Kidney (tissue), 14 donors: ENCODE measurements around the gene S100A6. TPM values are rescaled to one million over a fixed set of nuclear protein-coding genes. Genes with fewer than 3 reads are reported as not detected.

ENCODE experiments used
- DNase-seq, 5 donors: peaks; one replicate each; pipeline ENCODE4 v3.0.0-alpha.2; 2013 to 2020
- FAIRE-seq: peaks from 2 replicates; lab custom pipeline; 2012; peaks lifted over from hg19 to GRCh38; lab: Jason Lieb, UNC
- H3K27ac ChIP-seq, 2 donors: one replicate each; pipeline ENCODE4 v1.7.0; 2013; ENCODE audit warnings: low read depth in 2 of 2, low read length in 2 of 2, inconsistent platforms in 1 of 2
- H3K27me3 ChIP-seq: one replicate; pipeline ENCODE4 v1.7.1; 2013; ENCODE audit warnings: low read length, inconsistent platforms; ENCODE audit not compliant: control insufficient read depth, insufficient read depth
- H3K36me3 ChIP-seq, 3 donors: one replicate each; pipeline versions ENCODE4 v1.7.0 to v1.7.1; 2013; ENCODE audit warnings: low read length in 3 of 3, control low read depth in 1 of 3, inconsistent platforms in 1 of 3; ENCODE audit not compliant: insufficient read depth in 3 of 3, control insufficient read depth in 2 of 3
- H3K4me1 ChIP-seq, 3 donors: one replicate each; pipeline versions ENCODE4 v1.7.0 to v1.7.1; 2013; ENCODE audit warnings: low read length in 3 of 3, inconsistent platforms in 1 of 3, low read depth in 1 of 3; ENCODE audit not compliant: control insufficient read depth in 2 of 3, insufficient read depth in 2 of 3
- H3K4me3 ChIP-seq, 3 donors: one replicate each; pipeline versions ENCODE4 v1.7.0 to v1.8.1; 2013; ENCODE audit warnings: low read length in 3 of 3, control low read depth in 1 of 3, inconsistent platforms in 1 of 3
- H3K9ac ChIP-seq, 3 donors: one replicate each; pipeline versions ENCODE4 v1.7.0 to v1.7.1; 2013; ENCODE audit warnings: low read length in 3 of 3, control low read depth in 1 of 3, inconsistent platforms in 1 of 3
- H3K9me3 ChIP-seq, 3 donors: one replicate each; pipeline versions ENCODE4 v1.7.0 to v1.7.1; 2013; ENCODE audit warnings: low read length in 3 of 3, control low read depth in 1 of 3, inconsistent platforms in 1 of 3; ENCODE audit not compliant: control insufficient read depth in 2 of 3, insufficient read depth in 1 of 3
- intact Hi-C: fragments of 100-400 bp; cut with DNase I; formaldehyde crosslinking; loops from one replicate; pipeline ENCODE4 v1.11.1; 2022
- polyA plus RNA-seq: library from polyadenylated mRNA; stranded (reverse); fragments of 350-450 nt; fragmentation: Illumina TruSeq; extraction: RNeasy Lipid Tissue Mini Kit (QIAGEN cat#74804); gene quantifications from one replicate; pipeline ENCODE4 v1.2.3, GENCODE V29; 2014; ENCODE audit warnings: low read depth, low replicate concordance; ENCODE audit not compliant: insufficient read depth
- total RNA-seq: library from RNA; stranded (reverse); fragmentation: NEBNext Ultra II Directional; extraction: Animal tissue kit (Norgen Biotek cat#: 25700); gene quantifications from one replicate; pipeline ENCODE4 v1.2.1, GENCODE V29; 2021
- TF ChIP-seq, protein P1 (sequence below): IDR thresholded peaks from 3 replicates; pipeline ENCODE4 v1.5.1; 2012; ENCODE audit warnings: mild to moderate bottlenecking, moderate library complexity, borderline replicate concordance; ENCODE audit not compliant: insufficient read depth; ENCODE audit errors: extremely low read depth
- donor health status: control.
- donor health status: control.
- donor health status: control.
- donor health status: control.
- donor health status: control.
- donor health status: DM: yes; HTN: yes; CAD: no.
- donor health status: Normal renal cell carcinoma (clear cell type).

S100A6 gene
- total and polyA plus RNA-seq, 2 donors from 2014 or later: 1,542 to 1,580 TPM

DNA sequence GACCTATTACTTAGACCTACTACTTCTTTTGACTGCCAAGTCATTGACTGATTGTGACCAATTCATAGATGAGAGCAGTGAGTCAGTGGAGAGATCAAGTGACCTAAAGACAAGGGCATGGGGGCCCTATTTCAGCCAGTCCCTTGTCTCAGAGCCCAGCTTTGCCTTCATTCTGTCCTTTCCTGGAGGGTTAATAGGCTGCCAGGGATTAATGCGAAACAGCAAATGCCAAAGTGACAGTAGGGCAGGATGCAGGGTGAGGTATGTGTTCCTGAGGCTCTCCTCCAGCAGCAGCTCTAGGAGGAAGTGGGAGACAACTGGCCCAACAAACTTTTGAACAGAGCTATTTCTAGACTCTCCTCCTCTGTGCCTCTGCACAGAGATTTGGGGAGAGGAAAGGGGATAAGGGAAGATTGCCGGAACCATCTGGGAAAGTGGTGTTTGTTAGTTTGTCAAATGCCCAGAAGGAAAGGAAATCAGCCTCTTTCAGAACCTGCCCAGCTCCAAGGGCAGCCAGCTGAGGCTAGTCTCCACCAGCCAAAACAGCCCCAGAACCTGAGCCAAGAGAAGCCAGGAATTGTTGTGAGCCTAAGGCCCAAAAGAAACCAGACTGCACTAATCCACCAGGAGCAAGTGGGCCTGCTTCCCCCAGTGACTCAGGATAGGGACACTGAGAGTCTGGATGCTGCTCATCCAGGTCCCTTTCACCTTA lies 18.2 kb upstream of the S100A6 start:
- TF ChIP-seq, protein P1, sequence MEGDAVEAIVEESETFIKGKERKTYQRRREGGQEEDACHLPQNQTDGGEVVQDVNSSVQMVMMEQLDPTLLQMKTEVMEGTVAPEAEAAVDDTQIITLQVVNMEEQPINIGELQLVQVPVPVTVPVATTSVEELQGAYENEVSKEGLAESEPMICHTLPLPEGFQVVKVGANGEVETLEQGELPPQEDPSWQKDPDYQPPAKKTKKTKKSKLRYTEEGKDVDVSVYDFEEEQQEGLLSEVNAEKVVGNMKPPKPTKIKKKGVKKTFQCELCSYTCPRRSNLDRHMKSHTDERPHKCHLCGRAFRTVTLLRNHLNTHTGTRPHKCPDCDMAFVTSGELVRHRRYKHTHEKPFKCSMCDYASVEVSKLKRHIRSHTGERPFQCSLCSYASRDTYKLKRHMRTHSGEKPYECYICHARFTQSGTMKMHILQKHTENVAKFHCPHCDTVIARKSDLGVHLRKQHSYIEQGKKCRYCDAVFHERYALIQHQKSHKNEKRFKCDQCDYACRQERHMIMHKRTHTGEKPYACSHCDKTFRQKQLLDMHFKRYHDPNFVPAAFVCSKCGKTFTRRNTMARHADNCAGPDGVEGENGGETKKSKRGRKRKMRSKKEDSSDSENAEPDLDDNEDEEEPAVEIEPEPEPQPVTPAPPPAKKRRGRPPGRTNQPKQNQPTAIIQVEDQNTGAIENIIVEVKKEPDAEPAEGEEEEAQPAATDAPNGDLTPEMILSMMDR: no peak
- Histone ChIP-seq H3K9ac (peak overlapping the region in 1 of 3 donors; percentile 14), H3K36me3 (no peaks in the 10 kb centered on the region), H3K9me3 (no peaks in the 10 kb centered on the region), H3K27me3 (no peaks in the 10 kb centered on the region), H3K4me1 (peaks cover 0 to 30% (median 9%) of the 10 kb centered on the region in 3 donors), H3K27ac (peak overlapping the region; percentile 71 to 83), H3K4me3 (no peak overlapping the region)
- FAIRE-seq (no peak), DNase-seq (peak in 2 of 5 donors; percentile 43 to 53)
- intact Hi-C loops: no loop called here

DNA sequence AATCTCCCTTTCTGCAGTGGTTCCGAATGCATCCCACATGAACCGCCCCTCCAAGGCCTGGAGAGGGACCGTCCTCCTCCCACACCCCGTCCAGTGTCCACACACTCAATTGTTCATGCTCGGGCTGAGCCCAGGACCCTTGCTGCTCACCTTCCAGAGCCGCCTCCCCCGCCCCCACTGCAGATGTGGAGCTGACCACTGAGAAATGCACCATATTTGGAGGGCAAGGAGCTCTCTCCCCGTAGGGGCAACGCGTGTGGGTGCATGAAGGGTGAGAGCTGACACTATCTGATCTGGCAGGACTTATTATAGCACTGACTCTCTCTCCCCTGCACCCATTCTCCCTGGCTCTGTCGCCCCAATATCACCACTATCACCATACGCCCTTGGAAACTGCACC lies 17.3 kb upstream of the S100A6 start:
- intact Hi-C loops: no loop called here
- no peak for FAIRE-seq

DNA sequence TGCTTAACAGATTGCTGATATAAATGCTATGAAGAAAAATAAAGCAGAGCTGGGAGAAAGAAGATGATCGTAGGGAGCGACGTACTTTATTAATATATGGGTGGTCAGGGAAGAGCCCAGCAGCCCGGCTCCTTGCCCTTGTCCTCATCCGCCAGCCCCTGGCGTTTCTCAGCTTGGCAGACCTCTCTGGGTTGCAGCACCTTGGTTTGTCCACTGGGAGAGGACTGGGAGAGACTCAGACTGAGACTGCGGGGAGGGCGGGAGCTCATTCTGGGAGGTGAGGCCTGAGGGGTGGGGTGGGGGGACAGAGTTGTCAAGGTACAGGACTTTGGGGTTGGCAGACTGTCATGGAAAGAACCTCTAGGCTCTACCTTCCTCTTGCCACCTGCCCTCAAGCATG lies 16.5 kb upstream of the S100A6 start:
- Histone ChIP-seq H3K36me3 (no peaks in the 10 kb centered on the region), H3K9ac (no peak overlapping the region), H3K9me3 (no peaks in the 10 kb centered on the region), H3K4me1 (peaks cover 0 to 38% (median 9%) of the 10 kb centered on the region in 3 donors), H3K4me3 (no peak overlapping the region), H3K27me3 (no peaks in the 10 kb centered on the region), H3K27ac (no peak overlapping the region)
- DNase-seq (peak in 2 of 5 donors; percentile 27 to 59), FAIRE-seq (no peak)
- intact Hi-C loops: no loop called here
- TF ChIP-seq, protein P1: no peak

More for the DNA sequence above, 17.3 kb upstream of the S100A6 start:
- peak overlapping the region; percentile 71 to 83 for H3K27ac ChIP-seq
- no peak overlapping the region for H3K4me3 ChIP-seq
- no peaks in the 10 kb centered on the region for H3K27me3 ChIP-seq
- peak overlapping the region in 1 of 3 donors; percentile 14 for H3K9ac ChIP-seq
- H3K9me3 ChIP-seq: no peaks in the 10 kb centered on the region
- TF ChIP-seq, protein P1: no peak
- peaks cover 0 to 34% (median 9%) of the 10 kb centered on the region in 3 donors for H3K4me1 ChIP-seq
- DNase-seq: peak in 2 of 5 donors; percentile 26 to 48
- H3K36me3 ChIP-seq: no peaks in the 10 kb centered on the region
